Femur (tissue), 1 donor: ENCODE data around the gene FXYD1.
"Not testable (repeated sequence)": the region's sequence is repeated elsewhere in the genome, so short reads cannot be mapped to it uniquely, and the experiment has no call there.

Experiments
- DNase-seq: peaks from one replicate; pipeline ENCODE4 v3.0.0-alpha.2; 2017

FXYD1 gene

DNA sequence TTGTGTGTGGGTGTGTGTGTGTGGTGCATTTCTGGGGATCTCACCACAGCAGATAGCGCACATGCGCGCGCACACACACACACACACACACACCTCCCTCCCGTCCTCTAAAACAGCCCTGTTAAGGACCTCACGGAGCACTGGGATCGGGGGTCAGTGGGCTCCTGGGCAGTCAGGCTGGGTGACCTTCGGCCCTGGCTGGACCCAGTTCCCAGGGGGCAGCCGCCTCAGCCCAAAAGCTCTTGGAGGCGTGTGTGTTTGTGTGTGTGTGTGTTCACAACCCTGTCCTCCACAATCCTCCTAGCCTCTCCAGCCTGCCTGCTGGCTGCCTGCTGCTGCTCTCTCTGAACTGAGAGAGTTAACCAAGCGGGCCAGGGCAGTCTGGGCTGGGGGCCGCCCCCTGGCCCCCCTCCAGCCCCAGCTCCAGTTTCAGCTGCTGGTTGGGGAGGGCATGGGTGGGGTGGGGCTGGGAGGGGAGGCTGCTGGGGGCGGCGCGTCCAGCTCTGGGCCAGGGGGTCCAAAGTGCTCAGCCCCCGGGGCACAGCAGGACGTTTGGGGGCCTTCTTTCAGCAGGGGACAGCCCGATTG is at the start of gene FXYD1:
FXYD1 (plus strand) TSS at position 520 of the 588 bp plus-strand sequence. CDS start 1,256 bp downstream, outside the sequence.
- peak; percentile 90 for DNase-seq

DNA sequence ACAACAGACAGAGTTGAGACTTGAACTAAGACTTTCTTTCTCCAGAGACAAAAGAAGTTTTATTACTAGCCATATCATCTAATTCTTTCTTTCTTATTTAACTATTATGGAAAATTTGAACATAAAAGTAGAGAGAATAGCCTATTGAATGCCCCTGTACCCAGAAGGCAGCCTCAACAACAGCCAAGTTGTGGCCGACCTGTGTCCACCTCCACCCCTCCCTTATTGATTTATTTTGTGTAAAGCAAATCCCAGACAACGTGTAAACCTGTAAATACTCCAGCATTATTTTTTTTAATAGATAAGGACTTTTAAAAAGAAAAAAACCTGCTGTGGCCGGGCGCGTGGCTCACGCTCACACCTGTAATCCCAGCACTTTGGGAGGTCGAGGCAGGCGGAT is 49.1 kb upstream of the FXYD1 start:
- no peak for DNase-seq

DNA sequence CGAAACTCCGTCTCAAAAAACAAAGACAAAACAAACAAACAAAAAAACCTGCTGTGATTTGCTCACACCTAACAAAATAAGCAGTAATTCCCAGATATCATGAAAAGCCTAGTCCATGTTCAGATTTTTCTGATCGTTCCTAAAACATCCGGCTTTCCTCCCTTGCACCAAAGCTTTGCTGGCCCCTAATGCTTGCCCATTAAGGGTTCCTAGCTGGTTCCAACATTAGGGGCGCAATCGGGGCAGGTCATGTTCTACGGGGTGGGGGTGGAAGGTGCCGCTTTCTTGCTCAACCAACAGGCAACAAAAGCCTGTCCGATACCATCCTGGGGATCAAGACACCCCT is 48.5 kb upstream of the FXYD1 start:
- no peak for DNase-seq

DNA sequence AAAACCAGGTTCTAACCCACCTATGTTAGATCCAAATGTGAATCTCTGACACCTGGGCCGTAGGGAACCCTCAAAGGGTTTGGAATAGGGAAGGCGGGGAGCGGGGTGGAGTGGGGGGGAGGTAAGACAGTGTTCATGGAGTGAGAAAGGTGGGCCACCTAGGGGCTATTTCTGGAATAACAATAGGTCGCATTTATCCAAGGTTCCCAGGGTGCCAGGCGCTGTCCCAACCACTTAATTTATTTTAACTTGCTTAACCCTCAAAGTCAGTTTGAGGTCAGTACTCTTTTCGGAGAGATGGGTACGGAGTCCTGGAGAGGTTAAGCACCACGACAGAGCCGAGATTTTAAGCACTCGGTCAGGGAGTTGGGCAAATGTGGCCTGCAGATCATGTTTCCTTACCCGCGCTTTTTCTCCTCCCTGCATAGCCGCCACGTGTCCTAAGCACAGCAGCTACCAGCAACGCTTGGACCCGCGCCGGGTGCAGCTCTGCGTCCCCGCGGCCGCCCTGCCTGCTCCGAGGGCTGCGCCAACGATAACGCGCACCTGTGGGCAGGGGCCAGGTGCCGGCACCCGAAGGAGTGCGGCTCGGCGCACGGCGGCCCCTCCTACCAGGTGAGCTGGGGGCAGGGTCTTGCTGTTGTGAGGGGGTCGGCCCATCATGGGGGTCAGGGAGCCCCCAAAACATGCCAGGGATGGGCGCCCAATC is 48.0 kb upstream of the FXYD1 start:
- DNase-seq, result peak; percentile 55

DNA sequence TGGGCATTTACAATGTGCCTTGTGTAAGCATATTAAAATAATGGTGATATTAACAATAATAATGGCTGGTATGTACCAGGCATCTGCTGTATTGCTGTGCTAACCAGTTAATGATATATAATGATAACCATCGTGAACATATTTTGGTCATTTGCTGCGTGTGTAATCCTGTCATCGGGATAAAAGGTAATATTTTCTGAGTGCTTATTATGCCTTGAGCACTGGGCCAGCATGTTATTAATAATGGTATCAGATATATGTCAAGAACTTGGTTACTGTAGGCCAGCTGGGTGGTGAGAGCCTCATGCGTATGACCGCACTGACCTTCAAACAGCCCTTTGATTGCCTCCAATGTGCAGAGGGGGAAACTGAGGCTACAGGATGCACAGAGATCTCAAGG is 45.2 kb upstream of the FXYD1 start:
- no peak for DNase-seq

DNA sequence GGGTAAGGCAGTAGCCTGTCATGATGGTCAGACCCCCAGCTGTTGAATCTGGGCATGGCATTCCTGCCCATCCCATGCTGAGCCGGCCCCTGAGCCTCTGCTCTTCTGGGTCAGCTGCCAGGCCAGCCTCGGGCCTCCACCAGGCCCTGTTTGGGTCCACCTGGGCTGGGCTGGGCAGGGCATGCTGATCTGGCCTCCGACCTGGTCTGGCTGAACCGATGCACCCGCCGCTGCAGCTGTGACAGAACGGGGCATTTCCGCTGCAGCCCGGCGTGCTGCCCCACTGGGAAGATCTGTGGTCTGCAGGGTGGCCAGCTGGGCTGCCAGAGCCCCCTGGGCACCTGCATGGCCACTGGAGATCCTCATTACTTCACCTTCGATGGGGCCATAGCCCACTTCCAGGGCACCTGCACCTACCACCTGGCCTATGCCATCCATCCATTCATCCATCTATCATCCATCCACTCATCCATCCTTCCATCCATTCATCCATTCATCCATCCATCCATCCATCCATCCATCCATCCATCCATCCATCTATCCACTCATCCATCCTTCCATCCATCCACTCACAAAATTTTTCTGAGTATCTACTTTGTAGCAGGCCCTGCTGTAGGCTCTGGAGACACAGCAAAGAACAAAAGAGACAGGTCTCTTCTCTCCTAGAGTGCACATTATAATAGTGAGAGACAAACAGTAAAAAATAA is 44.5 kb upstream of the FXYD1 start:
- no peak for DNase-seq

DNA sequence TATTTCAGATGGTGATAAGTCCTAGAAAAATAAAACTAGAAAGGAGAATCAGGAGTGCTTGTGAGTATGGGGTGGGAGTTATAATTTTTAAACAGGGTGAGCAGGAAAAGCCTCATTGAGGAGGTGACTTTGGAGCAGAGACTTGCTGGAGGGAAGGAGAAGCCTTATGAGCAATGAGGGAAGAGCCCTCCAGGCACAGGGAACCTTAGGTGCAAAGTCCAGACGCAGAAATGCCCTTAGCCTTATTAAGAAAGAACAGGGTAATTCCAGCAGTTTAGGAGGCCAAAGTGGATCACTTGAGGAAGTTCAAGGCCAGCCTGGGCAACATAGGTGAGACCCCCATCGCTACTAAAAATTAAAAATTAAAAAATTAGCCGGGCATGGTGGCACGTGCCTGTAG is 44.0 kb upstream of the FXYD1 start:
- no peak for DNase-seq

DNA sequence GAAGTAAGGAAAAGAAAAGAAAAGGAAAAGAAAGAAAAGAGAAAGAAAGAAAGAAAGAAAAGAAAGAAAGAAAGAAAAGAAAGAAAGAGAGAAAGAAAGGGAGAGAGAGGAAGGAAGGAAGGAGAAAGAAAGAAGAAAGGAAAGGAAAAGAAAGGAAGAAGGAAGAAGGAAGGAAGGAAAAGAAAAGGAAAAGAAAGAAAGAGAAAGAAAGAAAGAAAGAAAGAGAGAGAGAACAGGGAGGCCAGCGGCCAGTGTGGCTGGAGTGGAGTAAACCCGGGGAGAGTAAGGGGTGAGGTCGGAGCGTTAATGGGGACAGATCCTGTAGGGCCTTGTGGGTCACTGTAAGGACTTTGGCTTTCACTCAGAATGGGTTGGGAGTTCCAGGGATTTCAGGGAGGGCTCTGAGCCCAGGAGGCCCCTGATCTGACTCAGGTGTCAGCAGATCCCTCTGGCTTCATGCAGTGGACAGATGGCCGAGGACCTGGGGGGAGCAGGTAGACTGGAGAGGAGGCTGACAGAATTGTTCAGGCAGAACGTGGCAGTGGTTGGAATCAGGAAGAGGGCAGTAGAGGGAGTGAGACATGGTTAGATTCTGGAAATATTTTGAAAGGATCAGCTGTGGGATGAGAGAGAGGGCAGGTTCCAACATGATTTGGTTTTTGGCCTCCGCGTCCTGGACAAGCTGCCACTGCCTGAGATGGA is 42.8 kb upstream of the FXYD1 start:
- DNase-seq, result no peak

DNA sequence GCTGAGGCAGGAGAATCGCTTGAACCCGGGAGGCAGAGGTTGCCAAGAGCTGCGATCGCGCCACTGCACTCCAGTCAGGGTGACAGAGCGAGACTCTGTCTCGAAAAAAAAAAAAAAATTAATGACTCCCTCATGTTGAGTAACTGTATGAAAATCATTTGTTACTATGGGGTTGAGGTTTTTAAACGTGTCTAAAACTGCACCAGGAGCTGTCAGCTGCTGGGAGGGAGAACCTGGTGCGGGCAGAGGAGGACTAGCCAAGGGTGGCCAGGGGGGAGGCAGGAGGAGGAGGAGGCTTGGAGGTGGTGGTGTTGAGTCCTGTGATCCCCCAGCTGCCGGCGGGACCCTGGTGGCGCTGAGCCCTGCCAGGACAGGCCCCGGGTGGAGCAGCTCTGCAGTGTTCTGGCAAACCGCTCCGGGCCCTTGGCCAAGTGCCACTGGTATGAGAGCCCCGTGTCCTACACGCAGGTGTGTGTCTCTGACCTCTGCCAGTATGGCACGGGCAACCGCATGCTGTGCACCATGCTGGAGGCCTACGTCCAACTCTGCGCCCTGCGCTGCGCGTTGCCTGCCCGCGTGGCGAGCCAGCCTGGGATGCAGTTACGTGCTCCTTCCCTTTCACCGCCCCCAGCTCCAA is 40.1 kb upstream of the FXYD1 start:
- DNase-seq, result no peak

DNA sequence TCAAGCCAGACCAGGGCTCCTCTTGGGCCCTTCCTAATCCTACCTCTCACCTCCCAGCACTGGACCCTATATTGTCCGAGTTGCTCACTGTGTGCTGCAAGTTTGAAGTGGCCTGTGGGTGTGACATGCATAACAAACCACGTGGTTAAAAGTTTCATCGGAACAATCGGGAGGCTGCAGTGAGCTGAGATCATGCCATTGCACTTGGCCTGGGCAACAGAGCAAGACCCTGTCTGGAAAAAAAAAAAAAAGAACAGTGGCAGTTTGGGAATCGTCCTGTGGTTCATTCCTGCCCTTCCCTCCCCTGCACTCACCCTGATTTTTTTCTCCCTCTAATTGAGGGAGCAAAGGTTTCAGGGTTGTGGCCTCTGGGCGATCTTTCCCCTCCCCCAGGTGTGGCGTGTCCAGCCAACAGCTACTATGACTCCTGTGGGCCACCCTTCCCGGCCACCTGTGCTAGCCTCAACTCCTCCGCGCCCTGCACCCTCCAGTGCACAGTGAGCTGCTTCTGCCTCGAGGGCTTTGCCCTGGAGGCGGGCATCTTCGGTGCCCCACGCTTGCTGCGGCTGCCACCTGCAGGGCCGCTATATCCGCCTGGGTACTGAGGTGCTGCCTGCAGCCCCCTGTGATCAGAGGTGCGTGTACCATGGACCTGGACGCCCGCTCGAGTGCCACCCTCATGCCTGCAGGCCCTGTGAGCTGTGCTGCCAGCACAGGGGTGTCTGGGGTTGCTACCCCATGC is 39.3 kb upstream of the FXYD1 start:
- DNase-seq, result no peak

DNA sequence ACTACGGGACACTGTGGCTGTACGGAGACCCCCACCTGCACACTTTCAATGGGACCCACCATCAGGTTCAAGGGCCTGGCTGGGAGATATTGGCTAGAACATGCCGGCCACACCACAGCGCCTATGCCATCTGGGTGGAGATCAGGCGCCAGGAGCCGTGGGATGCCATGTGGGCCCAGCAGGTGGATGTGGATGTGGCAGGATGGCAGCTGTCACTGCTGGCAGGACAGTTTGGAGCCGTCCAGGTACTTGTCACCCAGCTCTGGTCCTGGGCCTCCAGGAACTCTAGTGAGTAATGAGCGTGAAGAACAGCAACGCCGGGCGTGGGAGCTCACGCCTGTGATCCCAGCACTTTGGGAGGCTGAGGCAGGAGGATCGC is 38.7 kb upstream of the FXYD1 start:
- no peak for DNase-seq

DNA sequence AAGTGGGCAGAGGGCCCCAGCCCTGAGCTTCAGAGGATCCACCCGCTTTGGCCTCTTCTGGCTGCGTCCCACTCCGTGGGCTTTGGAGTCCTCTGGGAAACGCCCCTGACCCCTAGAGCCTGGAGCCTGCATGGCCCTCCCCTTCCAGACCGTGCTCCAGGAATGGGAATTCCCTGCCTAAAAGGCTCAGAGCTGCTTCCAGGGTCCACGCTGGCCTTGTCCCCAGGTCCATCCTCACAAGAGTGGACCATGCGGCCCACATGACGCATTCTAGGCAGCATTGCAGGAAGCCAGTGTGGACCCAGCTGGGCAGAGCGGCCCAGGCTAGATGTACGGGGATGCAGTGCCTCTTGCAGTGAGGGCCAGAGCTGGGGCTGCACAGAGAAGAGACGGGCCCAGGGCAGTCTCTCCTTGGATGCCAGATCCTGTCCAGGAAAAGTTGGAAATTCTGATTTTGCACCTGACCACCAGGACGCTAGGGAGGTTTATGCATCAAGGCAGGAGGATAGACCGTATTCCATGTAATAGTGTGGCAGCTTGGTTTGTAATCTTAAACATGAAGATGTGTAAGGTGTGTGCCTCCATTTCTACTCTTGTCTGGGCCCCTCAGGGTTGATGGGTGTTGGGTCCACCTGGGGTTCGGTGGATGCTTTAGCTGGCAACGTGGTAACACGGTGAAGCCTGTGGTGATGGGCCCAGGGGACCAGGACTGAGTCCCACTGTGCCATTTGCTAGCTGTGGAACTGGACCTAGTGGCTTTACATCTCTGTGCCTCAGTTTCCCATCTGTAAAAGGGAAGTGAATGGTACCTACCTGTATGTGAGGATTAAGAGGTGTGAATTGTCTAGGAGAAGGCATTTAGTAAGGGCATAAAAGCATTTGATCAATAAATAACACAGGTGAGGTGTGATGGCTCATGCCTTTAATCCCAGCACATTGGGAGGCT is 37.8 kb upstream of the FXYD1 start:
- DNase-seq, result no peak

DNA sequence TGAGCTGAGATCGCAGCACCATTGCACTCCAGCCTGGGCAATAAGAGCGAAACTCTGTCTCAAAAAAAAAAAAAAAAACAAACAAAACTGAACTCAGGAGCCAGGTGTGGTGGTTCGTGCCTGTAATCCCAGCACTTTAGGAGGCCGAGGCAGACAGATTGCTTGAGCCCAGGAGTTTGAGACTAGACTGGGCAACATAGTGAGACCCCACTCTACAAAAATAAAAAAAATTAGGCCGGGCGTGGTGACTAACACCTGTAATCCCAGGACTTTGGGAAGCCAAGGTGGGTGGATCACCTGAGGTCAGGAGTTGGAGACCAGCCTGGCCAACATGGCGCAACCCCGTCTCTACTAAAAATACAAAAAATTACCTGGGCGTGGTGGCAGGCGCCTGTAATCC is 36.7 kb upstream of the FXYD1 start:
- DNase-seq, result not testable (repeated sequence)

DNA sequence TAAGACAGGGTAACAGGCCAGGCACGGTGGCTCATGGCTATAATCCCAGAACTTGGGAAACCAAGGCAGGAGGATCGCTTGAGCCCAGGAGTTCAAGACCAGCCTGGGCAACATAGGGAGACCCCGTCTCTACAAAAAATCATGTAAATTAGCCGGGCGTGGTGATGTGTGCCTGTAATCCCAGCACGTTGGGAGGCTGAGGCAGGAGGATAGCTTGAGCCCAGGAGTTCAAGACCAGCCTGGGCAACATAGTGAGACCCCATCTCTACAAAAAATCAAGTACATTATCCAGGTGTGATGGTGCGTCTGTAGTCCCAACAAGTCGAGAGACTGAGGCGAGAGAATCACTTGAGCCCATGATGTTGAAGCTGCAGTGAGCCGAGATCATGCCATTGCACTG is 35.0 kb upstream of the FXYD1 start:
- not testable (repeated sequence) for DNase-seq

DNA sequence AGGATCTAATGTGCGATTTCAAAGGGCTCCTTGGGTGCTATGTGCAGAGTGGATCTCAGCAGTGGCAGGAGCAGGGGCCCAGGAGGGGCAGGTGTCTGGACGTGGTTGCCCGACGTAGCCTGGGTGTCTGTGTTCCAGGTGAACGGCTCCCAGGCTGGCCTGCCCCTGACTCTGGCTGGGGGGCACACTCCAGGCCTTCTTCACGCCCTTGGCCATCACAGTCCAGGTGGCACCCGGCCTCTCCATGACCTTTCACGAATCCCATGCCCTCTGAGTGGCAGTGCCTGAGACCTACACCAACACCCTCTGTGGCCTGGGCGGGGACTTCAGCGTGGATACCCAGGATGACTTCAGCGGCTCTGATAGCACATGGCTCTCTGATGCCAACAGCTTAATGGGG is 34.3 kb upstream of the FXYD1 start:
- no peak for DNase-seq

DNA sequence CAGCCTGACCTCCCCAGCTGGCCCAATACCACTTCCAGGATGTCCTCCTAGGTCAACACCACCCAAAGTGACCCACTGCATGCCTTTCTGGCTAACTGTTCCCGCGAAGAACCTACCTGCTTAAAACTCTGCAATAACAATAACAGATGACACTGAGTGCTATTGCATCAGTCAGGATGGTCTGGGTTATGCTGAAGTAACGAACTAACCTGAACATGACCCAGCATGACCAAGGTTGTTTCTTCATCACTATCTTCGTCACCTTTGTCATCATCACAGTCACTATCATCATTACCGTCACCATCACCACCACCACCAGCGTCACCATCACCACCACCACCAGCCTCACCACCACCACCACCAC is 33.6 kb upstream of the FXYD1 start:
- no peak for DNase-seq

DNA sequence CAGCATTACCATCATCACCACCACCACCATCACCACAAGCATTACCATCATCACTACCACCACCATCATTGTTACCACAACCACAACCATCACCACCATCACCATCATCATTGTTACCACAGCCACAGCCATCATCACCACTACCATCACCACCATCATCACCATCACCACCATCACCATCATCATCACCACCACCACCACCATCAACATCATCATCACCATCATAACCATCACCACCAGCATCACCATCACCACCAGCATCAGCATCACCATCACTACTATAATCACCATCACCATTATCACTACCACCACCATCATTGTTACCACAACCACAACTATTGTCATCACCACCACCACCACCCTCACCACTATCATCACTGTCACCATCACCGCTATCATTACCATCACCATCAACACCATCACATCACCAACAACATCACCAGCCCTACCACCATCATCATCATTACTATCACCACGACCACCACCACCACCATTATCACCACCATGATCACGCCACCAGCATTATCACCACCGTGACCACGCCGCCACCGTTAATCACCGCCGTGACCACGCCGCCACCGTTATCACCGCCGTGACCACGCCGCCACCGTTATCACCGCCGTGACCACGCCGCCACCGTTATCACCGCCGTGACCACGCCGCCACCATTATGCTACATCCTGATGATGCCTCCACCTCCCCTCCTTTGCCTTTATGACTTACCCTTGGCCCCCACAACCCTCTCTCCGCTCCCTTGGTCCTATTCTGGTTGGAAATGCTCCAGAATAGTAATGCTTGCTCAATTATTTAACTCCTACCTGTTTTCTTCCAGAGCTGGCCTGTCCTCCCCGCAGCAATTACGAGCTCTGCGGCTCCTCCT is 33.0 kb upstream of the FXYD1 start:
- no peak for DNase-seq

DNA sequence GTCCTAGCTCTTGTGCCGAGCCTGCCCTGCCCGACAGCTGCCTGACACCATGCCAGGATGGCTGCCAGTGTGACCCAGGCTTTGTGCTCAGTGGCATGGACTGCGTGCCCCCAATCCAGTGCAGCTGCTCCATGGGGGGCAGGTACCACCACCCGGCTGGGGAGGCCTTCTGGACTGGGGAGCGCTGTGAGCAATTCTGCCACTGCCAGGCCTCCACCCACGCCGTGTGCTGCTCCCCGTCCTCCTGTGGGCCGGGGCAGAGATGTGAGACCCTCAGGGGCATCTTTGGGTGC is 32.4 kb upstream of the FXYD1 start:
- DNase-seq, result no peak

DNA sequence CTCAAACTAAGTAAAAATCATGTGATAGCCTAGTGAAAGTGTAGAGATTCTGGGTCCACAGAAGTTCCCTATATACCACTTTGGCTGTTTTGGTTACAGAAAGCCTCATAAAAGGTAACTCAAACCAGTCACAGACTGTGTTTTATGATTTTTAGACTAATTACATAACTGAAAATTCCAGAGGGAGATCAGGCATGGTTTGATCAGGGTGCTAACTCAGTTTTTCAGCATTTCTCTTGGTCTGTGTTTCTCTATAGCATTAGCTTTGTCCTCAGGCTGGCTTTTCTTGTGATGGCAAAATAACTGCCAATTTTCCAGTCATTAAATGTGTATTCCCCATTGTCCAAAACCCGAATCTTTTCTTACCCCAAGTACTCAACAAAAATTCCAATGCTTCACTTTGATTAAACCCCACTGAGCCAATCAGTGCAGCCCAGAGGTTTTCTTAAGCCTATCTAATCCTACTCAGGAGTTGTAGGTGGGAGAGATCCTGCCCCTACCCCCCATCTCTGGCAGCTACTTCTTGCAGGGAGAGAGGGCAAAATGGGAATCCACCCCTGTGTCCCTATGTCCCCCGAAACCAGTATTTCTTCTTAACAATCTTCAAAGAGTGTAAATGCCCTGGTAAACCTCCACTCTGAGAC is 31.6 kb upstream of the FXYD1 start:
- DNase-seq, result no peak

DNA sequence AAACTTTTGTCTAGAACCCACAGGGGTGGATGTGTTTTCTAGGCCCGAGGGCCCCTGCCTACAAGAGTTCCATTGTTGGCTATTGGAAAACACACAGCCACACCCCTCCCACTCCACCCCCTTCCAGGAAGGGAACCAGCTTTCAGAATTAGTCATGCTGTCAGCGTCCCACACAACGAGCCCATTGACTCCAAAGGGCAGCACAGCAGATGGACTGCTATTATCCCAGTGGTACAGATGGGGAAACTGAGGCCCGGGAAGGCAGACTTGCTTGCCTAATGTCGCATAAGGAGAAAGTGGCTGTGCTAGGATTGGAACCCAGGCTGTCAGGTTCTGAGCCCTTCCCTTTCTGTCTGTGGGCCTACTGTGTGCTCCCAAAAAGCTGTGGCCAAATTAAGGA is 31.1 kb upstream of the FXYD1 start:
- no peak for DNase-seq
